H54 (cell line): ENCODE measurements around the gene KRT15.

ENCODE experiments used
- DNase-seq: peaks from one replicate; pipeline ENCODE4 v3.0.0; 2011; ENCODE audit warnings: low spot score, mixed read lengths; ENCODE audit not compliant: insufficient read length
- FAIRE-seq: peaks from 3 replicates; lab custom pipeline; 2011; peaks lifted over from hg19 to GRCh38; lab: Jason Lieb, UNC
- POLR2A ChIP-seq: IDR thresholded peaks from 2 replicates; pipeline ENCODE4 v1.6.1; 2011; ENCODE audit warnings: low read depth, mild to moderate bottlenecking, low read length

Gene KRT15

GRCh38 chr17:41518789-41519449, at the start of gene KRT15:
Gene KRT15 (minus strand): TSS chr17:41518890. CDS start chr17:41518827, 63 bp downstream.
- TF ChIP-seq POLR2A = no peak
- DNase-seq (no peak), FAIRE-seq (no peak)

- FAIRE-seq = no peak
Observed at GRCh38 chr17:41567317-41567716, 48.6 kb upstream of the KRT15 start.

GRCh38 chr17:41565338-41565737, 46.6 kb upstream of the KRT15 start:
- no peak for TF ChIP-seq POLR2A
- FAIRE-seq = no peak

More at GRCh38 chr17:41567317-41567716, 48.6 kb upstream of the KRT15 start:
- DNase-seq = no peak
- no peak for TF ChIP-seq POLR2A

GRCh38 chr17:41563607-41564170, 45.0 kb upstream of the KRT15 start:
- DNase-seq = no peak
- FAIRE-seq = no peak
- no peak for TF ChIP-seq POLR2A

More at GRCh38 chr17:41565338-41565737, 46.6 kb upstream of the KRT15 start:
- DNase-seq = no peak

GRCh38 chr17:41561554-41561953, 42.9 kb upstream of the KRT15 start:
- FAIRE-seq (no peak), DNase-seq (no peak)
- no peak for TF ChIP-seq POLR2A

- no peak for TF ChIP-seq POLR2A
- DNase-seq = no peak
- no peak for FAIRE-seq
Observed at GRCh38 chr17:41559548-41559947, 40.9 kb upstream of the KRT15 start.

GRCh38 chr17:41556931-41557330, 38.2 kb upstream of the KRT15 start:
- FAIRE-seq = no peak

GRCh38 chr17:41556306-41556705, 37.6 kb upstream of the KRT15 start:
- no peak for TF ChIP-seq POLR2A
- no peak for FAIRE-seq
- no peak for DNase-seq

More at GRCh38 chr17:41556931-41557330, 38.2 kb upstream of the KRT15 start:
- no peak for DNase-seq
- no peak for TF ChIP-seq POLR2A

- no peak for FAIRE-seq
Observed at GRCh38 chr17:41555105-41555887, 36.6 kb upstream of the KRT15 start.

GRCh38 chr17:41553987-41554680, 35.4 kb upstream of the KRT15 start:
- DNase-seq = no peak
- no peak for FAIRE-seq
- no peak for TF ChIP-seq POLR2A

More at GRCh38 chr17:41555105-41555887, 36.6 kb upstream of the KRT15 start:
- no peak for DNase-seq
- no peak for TF ChIP-seq POLR2A

- FAIRE-seq = no peak
- DNase-seq = no peak
- no peak for TF ChIP-seq POLR2A
Observed at GRCh38 chr17:41553176-41553575, 34.5 kb upstream of the KRT15 start.

- no peak for FAIRE-seq
- TF ChIP-seq POLR2A = no peak
- no peak for DNase-seq
Observed at GRCh38 chr17:41552455-41552854, 33.8 kb upstream of the KRT15 start.

- FAIRE-seq (no peak), DNase-seq (no peak)
- TF ChIP-seq POLR2A = no peak
Observed at GRCh38 chr17:41551365-41551764, 32.7 kb upstream of the KRT15 start.

GRCh38 chr17:41549596-41550039, 30.9 kb upstream of the KRT15 start:
- no peak for FAIRE-seq
- no peak for DNase-seq

More at GRCh38 chr17:41549596-41550039, 30.9 kb upstream of the KRT15 start:
- TF ChIP-seq POLR2A = no peak
